HG03108 (cell line): ENCODE measurements around the gene OXLD1.

ENCODE experiments used
- ATAC-seq: cut with Tn5 transposase; IDR thresholded peaks from one replicate; pipeline ENCODE4 v1.9.1; 2021; ENCODE audit warnings: moderate library complexity; ENCODE audit not compliant: unreplicated experiment

Gene OXLD1

DNA sequence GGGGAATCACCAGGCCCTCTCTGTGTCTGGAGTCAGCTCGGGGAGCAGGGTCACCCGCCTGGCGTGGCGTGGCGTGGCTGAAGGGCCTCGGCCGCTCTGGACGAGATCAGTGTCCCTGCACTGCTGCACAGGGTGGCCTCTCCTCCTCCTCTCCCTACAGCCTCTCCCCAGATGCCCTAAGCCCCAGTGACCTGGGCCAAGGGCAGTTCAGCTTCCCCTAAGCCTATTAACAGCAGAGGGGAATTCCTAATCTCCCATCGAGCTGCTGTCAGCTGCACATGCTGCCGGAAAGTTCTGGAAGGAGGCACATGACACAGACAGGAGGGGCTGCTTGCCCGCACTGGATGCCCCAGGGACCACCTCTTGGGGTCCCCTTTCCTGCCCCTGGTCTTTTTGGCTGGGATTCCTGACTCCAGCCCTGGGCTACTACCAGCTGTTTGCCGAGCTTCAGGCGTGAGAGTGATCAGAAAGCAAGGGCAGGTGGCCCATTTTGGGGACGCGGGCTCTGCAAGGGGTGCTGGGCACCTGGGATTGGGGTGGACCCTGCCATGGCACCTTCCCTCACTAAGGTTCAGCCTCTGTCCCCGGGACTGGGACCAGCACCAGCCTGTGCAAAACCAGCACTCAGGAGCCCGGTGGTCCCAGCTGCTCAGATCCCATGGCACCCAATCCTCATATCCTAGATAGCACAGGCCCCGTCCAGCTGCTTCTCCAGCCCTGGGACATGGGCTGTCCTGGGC is 10.9 kb downstream of the OXLD1 start:
- no peak for ATAC-seq

DNA sequence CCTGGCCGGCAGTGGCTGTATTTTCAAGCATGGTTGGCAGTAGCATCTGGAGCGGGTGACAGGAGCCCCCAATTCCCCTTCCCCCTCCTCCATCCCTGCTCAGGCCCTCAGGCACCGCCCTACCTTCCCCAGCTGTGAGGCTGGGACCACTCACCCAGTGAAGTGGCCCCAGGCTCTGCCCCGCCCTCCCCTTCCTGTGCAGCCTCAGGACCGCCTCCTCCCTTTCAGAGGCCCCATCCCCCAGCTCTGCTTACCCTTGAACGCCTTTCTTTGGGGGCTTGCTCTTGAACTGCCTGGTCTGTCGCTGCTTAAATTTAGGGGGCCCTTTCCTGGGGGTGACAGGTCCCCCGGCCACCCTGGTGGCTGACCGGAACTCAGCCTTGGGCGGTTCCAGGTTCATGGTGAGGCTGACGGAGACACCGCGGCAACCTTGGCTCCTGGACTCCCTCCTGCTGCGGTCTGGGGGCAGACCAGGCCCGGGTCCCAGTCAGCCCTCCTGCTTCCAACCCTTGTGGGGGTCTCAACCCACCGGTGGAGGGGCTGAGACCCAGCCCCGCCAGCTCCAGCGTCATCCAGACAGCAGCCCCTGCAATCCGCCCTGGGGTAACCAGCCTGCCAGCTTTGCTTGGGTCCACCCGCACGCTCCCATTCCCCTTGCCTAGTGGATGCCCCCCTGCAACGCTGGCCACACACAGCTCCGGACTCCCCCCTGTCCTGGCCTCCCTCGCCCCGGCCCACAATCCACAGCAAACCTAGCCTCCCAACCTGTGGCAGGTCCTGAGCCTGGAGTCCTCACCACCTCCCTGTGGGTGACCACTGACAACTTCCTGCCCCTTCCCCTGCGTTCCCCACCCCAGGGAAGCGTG is 13.3 kb downstream of the OXLD1 start:
- no peak for ATAC-seq

DNA sequence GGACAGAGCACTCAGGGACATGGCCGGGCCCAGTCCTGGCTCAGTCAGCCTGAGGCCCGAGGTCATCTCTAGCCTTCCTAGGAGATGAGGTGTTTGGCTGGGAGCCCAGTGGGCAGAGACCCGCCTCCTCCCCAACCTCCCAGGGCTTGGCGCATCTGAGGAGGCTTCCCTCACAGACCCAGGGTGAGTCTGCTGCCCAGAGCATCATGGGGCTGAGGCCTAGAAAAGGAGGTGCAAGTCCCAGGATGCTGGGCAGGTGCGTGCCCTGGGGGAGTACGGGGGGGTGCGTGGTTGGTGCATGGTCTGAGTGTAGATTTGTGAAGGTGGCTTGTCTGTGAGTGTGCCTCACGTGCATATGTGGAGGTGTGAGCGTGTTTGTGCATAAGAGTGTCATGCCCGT is 14.7 kb downstream of the OXLD1 start:
- ATAC-seq = no peak

DNA sequence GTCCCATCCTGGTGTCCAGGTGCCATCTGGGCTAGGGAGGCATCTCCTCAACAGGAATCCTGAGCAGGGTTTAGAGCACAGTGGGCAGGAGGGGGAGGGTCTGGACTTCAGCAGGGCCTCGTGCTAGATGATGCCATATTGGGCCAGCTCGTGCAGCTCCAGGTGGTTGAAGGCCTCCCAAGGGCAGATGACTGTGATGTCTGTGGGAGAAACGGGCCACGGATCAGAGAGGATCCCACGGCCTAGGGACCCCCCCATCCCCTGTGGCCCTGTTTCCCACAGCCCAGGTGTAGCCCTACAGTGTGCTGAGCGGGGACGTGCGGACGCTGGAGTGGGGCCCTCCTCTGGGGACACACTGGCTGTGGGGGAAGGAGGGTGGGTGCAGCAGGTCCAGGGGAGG is 15.5 kb downstream of the OXLD1 start:
- ATAC-seq = no peak

DNA sequence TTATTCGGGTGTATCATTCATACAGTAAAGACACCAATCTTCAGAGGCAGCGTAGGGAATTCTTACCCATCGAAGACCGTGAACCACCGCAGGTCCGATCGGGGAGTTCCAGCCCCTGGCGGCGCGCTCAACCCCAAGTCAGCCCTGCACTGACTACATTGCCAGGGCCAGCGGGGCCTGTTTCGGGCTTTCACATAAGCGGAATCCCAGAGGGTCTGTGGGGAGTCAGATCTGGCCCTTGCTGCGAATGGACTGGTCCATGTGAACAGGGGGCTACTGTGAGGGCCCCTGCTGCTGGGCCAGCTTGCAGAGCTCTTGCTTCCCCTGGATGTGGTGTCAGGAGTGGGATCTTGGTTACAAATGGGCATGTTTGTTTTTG is 17.7 kb downstream of the OXLD1 start:
- no peak for ATAC-seq

DNA sequence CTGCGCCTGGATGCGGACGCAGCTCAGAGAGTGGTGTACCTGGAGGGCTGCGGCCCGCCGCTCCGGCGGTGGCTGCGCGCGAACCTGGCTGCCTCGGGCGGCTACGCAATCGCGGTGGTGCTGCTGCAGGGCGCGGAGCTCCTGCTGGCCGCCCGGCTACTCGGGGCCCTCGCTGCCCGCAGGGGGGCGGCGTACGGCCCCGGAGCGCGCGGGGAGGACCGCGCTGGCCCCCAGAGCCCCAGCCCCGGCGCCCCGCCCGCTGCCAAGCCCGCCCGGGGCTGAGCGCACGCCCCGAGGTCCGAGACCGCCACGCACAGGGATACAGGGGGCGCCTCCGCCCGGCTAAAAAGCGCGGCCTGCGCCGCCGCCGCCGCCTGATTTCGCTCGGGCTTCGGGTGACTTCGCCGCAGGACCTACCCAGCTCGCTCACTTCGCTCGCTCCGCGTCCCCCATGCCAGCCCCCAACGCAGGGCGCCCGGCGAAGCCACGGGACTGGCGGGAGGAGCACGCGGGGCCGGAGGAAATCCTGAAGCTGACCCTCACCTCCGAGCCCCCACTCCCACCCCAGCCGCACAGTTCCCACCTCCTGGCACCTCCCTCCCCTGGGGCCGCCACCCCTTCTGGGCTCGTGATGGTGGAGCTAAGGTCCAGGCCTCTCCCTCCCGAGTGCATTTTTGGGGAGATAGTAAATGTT is 18.2 kb downstream of the OXLD1 start:
- ATAC-seq = no peak

DNA sequence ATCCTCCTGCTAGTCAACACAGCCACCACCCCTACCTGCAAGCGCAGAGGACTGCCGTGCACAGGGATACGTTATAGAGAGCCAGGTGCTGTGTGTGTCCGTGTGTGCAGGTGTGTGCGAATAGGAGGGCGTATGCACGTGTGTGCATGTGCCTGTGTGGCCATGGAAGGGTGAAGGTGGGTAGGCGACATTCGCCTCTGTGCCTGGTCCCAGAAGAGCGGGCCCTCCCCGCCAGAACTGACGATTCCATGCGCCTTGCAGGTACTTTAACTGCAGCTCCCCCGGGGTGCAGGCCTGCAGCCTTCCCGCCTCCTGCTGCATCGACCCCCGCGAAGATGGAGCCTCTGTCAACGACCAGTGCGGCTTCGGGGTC is 18.8 kb downstream of the OXLD1 start:
- ATAC-seq = no peak

DNA sequence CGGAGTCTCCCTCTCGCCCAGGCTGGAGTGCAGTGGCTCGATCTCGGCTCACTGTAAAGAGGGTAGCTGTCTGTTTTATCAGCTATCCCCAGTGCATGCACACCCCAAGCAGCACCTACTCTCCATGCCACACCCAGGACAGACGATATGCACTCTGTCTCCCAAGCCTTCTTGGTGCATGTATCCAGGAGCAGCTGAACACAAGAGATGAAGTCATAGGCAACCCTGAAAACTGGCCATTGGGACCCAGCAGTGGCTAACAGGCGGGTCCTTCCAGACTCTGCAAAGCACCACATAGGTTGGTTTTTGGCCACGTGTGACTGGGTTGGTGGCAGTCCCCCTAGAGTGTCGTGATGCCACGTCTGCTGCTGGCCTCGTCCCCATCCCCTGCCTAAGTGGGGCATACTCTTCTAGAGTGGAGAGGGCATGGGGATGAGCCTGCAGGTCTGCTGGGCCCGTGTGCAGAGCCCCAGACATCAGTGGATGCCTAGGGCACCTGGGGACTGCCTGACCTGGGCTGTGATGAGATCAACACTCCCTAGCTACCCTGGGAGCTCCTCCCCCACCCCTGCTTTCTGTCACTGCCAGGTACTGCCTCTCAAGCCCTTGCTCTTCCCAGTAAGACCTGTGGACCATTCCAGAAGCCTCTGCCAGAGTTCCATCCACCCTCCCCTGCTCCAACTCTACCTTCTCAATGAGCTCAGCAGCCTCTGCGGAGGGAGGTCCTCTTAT is 19.4 kb downstream of the OXLD1 start:
- no peak for ATAC-seq

DNA sequence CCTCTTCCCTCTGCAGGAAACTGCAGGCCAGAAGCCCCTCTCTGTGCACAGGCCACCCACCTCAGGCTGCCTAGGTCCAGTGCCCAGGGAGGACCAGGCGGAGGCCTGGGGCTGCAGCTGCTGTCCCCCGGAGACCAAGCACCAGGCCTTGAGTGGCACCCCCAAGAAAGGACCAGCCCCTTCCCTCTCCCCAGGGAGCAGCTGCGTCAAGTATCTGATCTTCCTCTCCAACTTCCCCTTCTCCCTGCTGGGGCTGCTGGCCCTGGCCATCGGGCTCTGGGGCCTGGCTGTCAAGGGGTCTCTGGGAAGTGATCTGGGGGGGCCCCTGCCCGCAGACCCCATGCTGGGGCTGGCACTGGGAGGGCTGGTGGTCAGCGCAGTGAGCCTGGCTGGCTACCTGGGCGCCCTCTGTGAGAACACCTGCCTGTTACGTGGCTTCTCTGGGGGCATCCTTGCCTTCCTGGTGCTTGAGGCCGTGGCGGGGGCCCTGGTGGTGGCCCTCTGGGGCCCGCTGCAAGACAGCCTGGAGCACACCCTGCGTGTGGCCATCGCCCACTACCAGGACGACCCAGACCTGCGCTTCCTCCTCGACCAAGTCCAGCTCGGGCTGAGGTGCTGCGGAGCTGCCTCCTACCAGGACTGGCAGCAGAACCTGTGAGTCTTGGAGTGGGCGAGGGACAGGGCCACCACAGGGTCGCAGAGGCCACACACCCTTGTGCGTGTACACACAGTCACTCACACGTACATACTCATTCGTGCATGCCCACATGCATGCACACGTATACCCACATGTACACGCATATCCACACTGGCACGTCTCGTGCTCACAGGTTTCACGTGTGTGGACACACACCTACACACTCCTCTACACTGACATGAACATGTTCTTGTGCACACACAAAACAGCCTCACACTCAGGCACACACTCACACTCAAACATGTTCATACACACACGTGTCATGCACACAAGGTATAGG is 21.1 kb downstream of the OXLD1 start:
- ATAC-seq = no peak

DNA sequence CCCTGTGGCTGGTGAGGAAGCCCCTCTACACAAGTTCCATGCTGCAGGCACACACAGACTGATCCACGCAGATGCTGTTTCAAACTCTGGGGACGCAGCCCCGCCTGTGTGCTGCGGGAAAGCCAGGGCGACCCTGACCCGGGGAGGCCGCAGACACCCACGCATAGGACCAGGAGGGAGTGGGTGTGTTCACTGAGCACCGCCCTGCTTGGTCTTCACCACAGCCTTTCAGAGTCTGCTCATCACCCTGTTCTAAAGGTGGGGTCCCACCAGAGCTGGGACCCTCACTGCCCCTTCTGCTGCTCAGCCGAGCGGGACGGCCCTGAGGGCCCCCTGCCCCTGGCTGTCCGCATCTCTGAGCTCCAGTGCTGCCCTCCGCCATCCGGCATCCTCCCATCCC is 21.9 kb downstream of the OXLD1 start:
- no peak for ATAC-seq

DNA sequence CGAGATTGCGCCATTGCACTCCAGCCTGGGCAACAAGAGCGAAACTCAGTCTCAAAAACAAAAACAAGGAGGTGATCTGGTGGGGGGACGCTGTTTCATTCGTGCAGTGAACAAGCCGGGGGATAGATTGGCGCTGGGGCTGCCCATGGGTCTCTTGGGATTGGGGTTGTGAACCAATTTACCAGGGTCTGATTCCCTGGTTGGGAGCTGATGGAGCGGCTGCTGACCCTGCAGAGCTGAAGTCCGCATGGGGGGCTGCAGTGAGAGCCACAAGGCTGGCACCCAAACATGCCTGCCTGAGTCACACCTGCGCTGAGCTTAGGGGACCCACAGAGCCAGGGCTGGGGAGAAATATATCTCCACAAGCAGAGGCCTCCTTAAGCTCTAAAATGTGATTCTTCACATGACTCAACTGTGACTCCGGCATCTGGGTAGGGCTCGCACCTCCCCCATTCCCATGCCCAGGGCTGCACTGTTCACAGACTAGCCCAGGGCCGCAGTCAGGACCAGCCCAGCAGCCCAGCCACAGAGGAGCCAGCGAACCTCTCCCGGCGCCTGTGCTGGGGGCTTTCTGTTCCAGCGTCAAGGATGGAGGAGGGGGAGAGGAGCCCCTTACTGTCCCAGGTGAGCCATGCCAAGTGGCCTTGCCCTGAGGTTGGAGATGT is 24.4 kb downstream of the OXLD1 start:
- no peak for ATAC-seq

DNA sequence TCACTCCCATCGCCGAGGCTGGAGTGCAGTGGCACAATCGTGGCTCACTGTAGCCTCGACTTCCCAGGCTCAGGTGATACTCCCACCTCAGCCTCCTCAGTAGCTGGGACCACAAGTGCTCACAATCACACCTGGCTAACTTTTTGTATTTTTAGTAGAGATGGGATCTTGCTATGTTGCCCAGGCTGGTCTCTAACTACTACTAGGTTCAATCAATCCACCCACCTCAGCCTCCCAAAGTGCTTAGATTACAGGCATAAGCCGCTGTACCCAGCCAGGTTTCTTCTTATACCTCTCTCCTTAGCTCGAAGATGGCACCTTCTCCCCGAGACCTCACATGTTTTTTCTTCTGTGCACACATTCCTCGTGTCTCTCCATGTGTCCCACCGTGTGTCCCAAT is 26.4 kb downstream of the OXLD1 start:
- no peak for ATAC-seq

DNA sequence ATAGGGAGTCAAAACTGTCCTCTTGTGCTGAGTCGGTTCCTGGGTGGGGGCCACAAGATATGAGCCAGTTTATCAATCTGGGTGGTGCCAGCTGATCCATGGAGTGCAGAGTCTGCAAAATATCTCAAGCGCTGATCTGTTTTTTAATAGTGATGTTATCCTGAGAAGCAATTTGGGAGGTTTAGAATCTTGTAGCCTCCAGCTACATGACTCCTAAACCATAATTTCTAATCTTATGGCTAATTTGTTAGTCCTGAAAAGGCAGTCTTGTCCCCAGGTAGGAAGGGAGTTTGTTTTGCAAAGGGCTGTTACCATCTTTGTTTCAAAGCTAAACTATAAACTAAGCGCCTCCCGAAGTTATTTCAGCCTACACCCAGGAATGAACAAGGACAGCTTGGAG is 27.7 kb downstream of the OXLD1 start:
- no peak for ATAC-seq

DNA sequence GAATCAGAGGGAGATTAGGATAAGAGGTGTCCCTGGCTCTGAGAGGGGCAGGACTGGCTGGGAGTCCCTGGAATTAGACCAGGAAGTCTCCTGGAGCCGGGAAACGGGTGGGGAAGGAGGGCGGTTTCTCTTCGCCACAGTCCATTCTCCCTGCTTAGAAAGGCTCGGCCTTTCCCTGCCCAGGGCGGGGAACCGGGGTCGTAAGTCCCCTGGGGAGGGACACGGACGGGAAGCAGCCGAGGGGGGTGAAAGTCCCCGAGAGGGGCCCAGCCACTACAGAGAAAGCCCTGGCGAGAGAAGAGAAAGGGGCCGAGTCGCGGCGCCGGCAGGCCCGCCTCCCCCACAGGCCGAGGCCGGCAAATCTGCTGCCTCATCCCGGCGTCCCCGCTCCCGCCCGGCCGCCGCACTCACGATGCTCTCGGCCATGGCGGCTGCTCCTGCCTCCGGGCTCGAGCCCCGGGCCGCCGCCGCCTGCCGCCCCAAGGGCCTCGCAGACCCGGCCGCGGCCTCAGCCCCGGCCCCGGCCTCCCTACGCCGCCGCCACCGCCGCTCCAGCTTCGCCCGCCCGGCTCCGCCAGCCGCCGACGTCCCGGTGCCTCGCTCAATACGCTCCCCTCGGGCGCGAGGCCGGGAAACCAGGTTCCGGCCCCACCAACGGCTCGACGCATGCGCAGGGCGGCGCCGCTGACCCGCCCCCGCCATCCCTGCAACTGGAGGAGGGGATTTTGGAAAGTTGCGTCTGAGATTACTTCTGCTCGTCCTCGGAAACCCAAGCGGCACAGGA is 29.7 kb downstream of the OXLD1 start, which contains the start of the genes NPLOC4 and TSPAN10:
Gene NPLOC4, minus strand, starts transcription at position 608 of the 784 bp plus-strand sequence. Its CDS starts 182 bp downstream, at position 426.
Gene TSPAN10, plus strand, starts transcription at position 692 of the 784 bp plus-strand sequence. CDS start 5,217 bp downstream, outside the sequence.
- ATAC-seq = peak; percentile 81

DNA sequence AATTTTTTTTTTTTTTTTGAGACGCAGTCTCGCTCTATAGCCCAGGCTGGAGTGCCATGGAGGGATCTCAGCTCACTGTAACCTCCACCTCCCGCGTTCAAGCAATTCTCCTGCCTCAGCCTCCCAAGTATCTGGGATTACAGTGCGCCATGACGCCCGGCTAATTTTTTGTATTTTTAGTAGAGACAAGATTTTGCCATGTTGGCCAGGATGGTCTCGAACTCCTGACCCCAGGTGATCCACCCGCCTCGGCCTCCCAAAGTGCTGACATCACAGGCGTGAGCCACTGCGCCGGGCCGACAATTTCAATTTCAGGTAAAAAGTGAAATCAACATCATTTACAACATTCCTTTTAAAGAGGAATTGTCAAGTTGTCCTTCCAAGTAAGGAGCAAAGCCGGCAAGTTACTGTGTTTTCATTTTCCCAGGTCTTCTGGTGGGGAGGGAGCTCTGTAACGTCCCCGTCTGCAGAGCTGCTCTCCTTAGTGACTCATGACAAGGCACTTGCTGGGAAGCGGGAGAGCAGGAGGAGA is 30.4 kb downstream of the OXLD1 start:
- no peak for ATAC-seq

DNA sequence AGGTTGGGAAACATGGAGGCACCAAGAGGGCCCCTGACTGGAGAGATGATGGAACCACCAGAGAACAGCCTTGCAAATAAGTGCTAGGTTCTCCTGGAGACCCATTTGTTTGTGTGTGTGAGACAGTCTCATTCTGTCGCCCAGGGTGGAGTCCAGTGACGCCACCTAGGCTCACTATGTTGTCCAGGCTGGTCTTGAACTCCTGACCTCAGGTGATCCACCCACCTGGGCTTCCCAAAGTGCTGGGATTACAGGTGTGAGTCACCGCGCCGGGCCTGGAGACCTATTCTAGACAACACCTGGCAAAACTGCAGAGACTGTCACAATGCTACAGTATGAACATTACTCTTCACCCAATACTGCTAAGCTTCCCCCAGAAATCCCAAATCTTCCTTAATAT is 31.0 kb downstream of the OXLD1 start:
- no peak for ATAC-seq

DNA sequence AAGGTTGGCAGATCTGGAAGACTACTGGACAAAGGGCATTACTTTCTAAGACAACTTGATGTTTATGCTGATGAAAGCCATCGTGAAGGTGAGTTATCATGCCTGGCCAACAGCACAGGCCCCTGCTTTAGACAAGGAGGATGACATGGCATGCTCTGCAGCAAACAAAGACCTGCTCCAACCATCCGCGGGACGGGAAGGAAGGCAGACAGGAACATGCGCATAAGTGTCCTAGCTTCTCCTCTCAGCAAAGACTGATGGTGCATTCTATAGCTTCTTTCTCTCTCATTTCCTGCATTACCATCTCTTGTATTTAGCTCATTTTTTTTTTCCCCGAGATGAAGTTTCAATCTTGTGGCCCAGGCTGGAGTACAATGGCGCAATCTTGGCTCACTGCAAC is 34.9 kb downstream of the OXLD1 start:
- ATAC-seq = no peak

DNA sequence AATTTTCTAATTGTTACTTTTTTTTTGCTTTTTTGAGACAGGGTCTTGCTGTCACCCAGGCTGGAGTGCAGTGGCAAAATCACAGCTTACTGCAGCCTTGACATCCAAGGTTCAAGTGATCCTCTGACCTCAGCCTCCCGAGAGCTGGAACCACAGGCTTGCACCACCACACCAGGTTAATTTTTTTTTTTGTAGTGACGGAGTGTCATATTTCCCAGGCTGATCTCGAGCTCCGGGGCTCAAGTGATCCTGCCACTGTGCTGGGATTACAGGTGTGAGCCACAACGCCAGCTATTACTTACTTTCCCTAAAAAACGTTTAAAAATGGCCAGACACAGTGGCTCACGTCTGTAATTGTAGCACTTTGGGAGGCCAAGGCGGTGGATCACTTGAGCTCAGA is 36.1 kb downstream of the OXLD1 start:
- ATAC-seq = no peak
